ENCODE data around the gene GATAD2A.

- TF ChIP-seq CTCF (IDR thresholded peaks at IDR 0.05; ENCODE audit: insufficient read depth, low read depth, low read length): no peak
- no peak for TF ChIP-seq EZH2 (IDR thresholded peaks at IDR 0.05; ENCODE audit: insufficient read depth, low read length)
These were observed 52.2 kb downstream of the GATAD2A start for GRCh38 chr19:19457671-19458070.

Measured in astrocyte (in vitro differentiated cells and primary cell).